ENCODE data around the gene TMEM163. TPM values are rescaled to one million over a fixed set of nuclear protein-coding genes. Genes with fewer than 3 reads are reported as not detected.

The TMEM163 gene
- total RNA-seq, 2 donors from 2014 or later = 0.55 to 23.1 TPM

DNA sequence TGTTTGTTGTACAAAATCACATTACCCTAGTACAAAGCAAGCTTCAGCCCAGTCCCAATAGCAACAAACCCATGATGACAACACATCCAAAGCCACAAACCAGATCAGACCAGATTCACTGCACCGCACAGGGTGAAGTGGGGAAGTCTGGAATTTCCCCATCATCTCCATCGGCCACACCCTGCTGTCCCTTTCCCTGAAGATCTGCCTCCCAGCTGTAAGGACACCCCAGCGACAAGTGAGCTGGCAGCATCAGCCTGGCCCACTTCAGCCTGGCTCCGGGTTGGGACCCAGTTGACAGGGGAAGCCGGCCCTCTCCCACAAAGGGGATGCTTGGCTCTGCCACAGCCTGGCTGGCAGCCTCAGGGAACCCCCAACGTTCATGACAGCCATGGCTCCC is 257.3 kb downstream of the TMEM163 start:
- Histone ChIP-seq H3K27me3 (replicated peaks; ENCODE audit: insufficient read depth) (no peaks in the 10 kb centered on the region), H3K4me1 (replicated peaks) (no peaks in the 10 kb centered on the region), H3K4me3 (no peak overlapping the region), H3K36me3 (no peaks in the 10 kb centered on the region), H3K9me3 (no peaks in the 10 kb centered on the region), H3K27ac (no peak overlapping the region)
- no peak for DNase-seq (ENCODE audit: low spot score)
- WGBS = 51% methylated on average over 6 of the region's 6 CpGs
- intact Hi-C loops (cut with DNase I) = loop anchor here (10.0 kb wide), 1 partner anchor 433 kb away; no protein-coding TSS in a partner anchor
- TF ChIP-seq, protein P1, sequence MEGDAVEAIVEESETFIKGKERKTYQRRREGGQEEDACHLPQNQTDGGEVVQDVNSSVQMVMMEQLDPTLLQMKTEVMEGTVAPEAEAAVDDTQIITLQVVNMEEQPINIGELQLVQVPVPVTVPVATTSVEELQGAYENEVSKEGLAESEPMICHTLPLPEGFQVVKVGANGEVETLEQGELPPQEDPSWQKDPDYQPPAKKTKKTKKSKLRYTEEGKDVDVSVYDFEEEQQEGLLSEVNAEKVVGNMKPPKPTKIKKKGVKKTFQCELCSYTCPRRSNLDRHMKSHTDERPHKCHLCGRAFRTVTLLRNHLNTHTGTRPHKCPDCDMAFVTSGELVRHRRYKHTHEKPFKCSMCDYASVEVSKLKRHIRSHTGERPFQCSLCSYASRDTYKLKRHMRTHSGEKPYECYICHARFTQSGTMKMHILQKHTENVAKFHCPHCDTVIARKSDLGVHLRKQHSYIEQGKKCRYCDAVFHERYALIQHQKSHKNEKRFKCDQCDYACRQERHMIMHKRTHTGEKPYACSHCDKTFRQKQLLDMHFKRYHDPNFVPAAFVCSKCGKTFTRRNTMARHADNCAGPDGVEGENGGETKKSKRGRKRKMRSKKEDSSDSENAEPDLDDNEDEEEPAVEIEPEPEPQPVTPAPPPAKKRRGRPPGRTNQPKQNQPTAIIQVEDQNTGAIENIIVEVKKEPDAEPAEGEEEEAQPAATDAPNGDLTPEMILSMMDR (IDR thresholded peaks at IDR 0.05) = no peak
- no peak for TF ChIP-seq POLR2A (IDR thresholded peaks at IDR 0.05)

DNA sequence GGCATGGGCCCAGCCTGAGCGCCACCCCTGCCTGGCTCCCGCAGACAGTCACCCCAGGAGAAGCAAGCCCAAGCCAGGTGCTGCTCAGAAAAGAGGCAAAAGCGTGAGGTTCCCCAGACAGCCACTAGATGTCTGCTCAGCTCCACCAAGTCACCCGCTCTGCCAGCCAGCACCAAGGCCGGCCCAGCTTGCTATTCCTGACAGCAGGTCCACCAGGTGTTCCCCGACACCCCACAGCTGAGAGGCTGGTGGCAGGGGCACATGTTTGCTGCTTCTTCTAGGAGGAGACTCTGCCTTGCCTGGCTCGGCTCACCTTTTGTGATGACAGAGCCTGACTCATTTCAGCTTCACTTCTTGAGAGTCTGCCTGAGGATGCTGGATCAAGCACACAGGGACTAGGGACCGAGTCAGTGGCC is 258.2 kb downstream of the TMEM163 start:
- intact Hi-C loops (cut with DNase I) = loop anchor here (10.0 kb wide), 1 partner anchor 434 kb away; no protein-coding TSS in a partner anchor
- DNase-seq (ENCODE audit: low spot score) = peak; percentile 24
- TF ChIP-seq, protein P1 (IDR thresholded peaks at IDR 0.05) = peak in 2 of 4 experiments; percentile 39 to 49
- TF ChIP-seq POLR2AphosphoS5 (IDR thresholded peaks at IDR 0.05) = no peak
- TF ChIP-seq POLR2A (IDR thresholded peaks at IDR 0.05) = no peak
- 32% methylated on average over 7 of the region's 8 CpGs for WGBS
- Histone ChIP-seq H3K36me3 (no peaks in the 10 kb centered on the region), H3K9me3 (no peaks in the 10 kb centered on the region), H3K27ac (no peak overlapping the region), H3K4me3 (no peak overlapping the region), H3K4me1 (replicated peaks) (no peaks in the 10 kb centered on the region), H3K27me3 (replicated peaks; ENCODE audit: insufficient read depth) (no peaks in the 10 kb centered on the region)

DNA sequence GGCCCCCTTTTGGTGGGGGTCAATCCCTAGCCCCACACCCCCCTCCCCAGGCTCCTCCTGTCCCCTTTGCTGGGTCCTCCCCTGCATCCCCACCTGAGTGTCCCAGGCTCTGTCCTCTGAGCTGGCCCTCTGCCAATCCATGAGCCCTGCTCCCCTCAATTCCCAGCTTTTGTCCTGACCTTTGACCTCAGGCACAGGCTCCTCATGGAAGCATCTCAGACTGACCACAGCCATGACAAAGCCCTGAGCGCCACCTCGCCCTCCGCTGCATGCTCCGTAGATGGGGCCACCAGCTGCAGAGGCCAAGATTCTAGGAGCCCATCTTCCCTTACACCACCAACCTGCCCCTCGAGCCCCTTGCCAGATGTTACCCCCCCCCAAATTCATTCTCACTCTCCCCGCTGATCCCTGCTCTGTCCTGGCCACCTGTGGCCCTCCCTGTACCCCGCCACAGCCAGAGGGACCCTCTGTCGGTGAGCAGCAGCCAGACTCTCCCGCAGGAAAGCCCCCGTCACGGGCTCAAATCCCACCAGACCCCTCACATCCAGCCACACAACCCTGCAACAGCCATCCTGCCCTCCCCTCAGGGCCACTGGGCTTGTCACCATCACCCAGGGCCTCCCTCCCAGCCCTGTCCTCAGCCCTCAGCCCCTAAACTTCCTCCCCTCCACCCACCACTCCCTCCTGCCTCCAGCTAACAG is 258.9 kb downstream of the TMEM163 start:
- 90% methylated on average over 11 of the region's 11 CpGs for WGBS
- no peak for DNase-seq (ENCODE audit: low spot score)
- H3K4me3 ChIP-seq = no peak overlapping the region
- TF ChIP-seq POLR2AphosphoS5 (IDR thresholded peaks at IDR 0.05) = no peak
- no peaks in the 10 kb centered on the region for H3K4me1 ChIP-seq (replicated peaks)
- no peaks in the 10 kb centered on the region for H3K9me3 ChIP-seq
- no peaks in the 10 kb centered on the region for H3K27me3 ChIP-seq (replicated peaks; ENCODE audit: insufficient read depth)
- intact Hi-C loops (cut with DNase I) = loop anchor here (10.0 kb wide), 1 partner anchor 435 kb away; no protein-coding TSS in a partner anchor
- no peak overlapping the region for H3K27ac ChIP-seq
- H3K36me3 ChIP-seq = no peaks in the 10 kb centered on the region

DNA sequence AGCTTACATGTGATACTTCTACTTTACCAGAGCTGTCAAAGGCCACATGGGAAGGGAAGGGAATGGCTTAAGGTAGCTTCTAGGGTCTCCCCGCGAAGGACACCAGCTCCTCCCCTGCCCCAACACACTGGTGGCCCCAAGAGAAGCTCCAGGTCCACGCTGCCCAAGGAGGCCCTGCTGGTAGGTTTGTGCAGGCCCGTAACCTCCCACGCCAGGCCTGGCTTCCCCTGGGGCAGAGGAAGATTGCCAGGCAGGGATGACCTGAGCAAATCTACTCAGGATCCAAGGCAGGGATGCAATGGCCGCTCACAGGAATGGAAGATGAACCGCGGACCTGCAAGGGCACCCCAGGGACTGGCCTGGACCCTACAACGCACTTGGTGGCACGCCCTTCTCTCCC is 259.9 kb downstream of the TMEM163 start:
- 89% methylated on average over 6 of the region's 10 CpGs for WGBS
- H3K36me3 ChIP-seq = no peaks in the 10 kb centered on the region
- H3K27ac ChIP-seq = no peak overlapping the region
- intact Hi-C loops (cut with DNase I) = no loop called here
- no peak for DNase-seq (ENCODE audit: low spot score)
- TF ChIP-seq, protein P1 (IDR thresholded peaks at IDR 0.05) = no peak
- TF ChIP-seq POLR2AphosphoS5 (IDR thresholded peaks at IDR 0.05) (no peak), POLR2A (IDR thresholded peaks at IDR 0.05) (no peak)
- no peaks in the 10 kb centered on the region for H3K27me3 ChIP-seq (replicated peaks; ENCODE audit: insufficient read depth)
- H3K4me1 ChIP-seq (replicated peaks) = no peaks in the 10 kb centered on the region
- no peak overlapping the region for H3K4me3 ChIP-seq
- no peaks in the 10 kb centered on the region for H3K9me3 ChIP-seq

DNA sequence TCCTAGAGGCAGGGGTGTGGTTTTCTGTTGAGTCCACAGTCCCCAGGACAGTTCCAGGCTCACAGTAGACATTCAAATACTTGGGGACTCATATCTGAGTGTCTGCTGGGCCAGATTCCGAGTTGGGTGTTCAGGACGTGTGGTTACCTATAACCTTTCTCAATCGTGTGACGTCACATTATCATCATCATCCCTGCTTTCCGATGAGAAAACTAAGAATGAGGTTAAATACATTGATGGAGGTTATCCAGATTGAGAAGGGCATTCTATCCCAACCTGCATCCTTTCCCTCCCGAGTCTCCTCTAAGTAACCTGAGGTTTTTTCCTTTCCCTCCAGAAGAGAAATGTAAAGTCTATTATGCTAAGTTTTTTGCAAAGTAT is 260.3 kb downstream of the TMEM163 start:
- Histone ChIP-seq H3K27me3 (replicated peaks; ENCODE audit: insufficient read depth) (no peaks in the 10 kb centered on the region), H3K27ac (no peak overlapping the region), H3K36me3 (no peaks in the 10 kb centered on the region), H3K4me3 (no peak overlapping the region), H3K4me1 (replicated peaks) (no peaks in the 10 kb centered on the region), H3K9me3 (no peaks in the 10 kb centered on the region)
- DNase-seq (ENCODE audit: low spot score) = no peak
- 90% methylated on average over 6 of the region's 6 CpGs for WGBS
- intact Hi-C loops (cut with DNase I) = no loop called here
- TF ChIP-seq POLR2A (IDR thresholded peaks at IDR 0.05) = no peak
